Right renal cortex interstitium (tissue), 3 donors: ENCODE data around the gene DNAJA4. TPM values are rescaled to one million over a fixed set of nuclear protein-coding genes. Genes with fewer than 3 reads are reported as not detected.
"Not testable (repeated sequence)": the region's sequence is repeated elsewhere in the genome, so short reads cannot be mapped to it uniquely, and the experiment has no call there.

Source experiments
- DNase-seq, 3 donors: peaks; one replicate each; pipeline ENCODE4 v3.0.0-alpha.2; 2013; ENCODE audit warnings: low read depth in 3 of 3, low spot score in 2 of 3
- polyA plus RNA-seq, 3 donors: library from polyadenylated mRNA; unstranded; fragments of 120-200 nt; gene quantifications; one replicate each; pipeline ENCODE4 v1.2.1, GENCODE V29; 2013; ENCODE audit not compliant: insufficient read length in 3 of 3

Gene DNAJA4
- polyA plus RNA-seq, 3 donors, result 20.2 to 23.3 (median 21.9) TPM

DNA sequence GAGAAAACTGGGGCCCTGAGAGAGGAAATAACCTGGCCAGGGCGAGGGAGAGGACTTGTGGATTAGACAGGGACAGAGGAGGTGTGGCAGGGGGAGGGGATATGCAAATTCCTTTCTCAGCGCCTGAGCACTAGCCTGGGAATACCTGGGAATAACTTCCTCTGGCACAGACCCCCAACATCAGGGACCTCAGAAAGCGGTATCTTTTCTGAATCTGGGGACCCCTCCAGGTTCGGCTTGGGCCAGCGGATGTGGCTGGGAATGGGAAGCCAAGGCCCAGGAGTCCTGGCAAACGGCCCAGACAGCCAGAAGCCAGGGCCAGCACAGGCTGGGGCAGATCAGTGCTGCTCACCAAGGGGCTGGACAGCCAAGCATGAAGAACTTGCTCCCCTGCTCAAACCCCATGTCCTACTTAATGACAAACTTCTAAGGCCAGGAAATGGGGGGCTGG lies 20.8 kb upstream of the DNAJA4 start:
- no peak for DNase-seq

GRCh38 chr15:78244101-78244500 lies 20.3 kb upstream of the DNAJA4 start:
- no peak for DNase-seq

DNA sequence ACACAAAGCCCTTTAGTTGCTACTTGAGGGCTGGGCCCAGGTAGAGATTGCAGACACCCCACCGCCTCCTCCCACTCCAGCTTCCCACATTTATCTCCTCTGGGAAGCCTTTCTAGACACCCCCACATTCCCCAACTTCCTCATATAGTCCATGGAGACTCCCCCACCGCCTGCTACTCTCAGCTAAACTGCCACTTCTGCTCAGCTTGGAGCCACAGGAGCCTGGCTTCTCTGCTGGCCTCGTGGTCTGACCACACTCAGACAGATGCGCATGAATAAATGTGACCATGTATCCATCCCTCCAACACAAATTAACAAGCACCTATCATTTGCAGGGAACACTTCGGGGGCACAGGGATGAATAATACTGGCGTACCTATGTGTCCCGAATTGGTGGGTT lies 19.5 kb upstream of the DNAJA4 start:
- no peak for DNase-seq

DNA sequence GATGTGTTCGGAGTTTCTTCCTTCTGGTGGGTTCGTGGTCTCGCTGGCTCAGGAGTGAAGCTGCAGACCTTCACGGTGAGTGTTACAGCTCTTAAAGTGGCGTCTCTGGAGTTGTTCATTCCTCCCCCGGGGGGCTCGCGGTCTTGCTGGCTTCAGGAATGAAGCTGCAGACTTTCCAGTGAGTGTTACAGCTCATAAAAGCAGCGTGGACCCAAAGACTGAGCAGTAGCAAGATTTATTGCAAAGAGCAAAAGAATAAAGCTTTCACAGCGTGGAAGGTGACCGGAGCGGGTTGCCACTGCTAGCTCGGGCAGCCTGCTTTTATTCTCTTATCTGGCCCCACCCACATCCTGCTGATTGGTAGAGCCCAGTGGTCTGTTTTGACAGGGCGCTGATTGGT lies 19.0 kb upstream of the DNAJA4 start:
- not testable (repeated sequence) for DNase-seq

DNA sequence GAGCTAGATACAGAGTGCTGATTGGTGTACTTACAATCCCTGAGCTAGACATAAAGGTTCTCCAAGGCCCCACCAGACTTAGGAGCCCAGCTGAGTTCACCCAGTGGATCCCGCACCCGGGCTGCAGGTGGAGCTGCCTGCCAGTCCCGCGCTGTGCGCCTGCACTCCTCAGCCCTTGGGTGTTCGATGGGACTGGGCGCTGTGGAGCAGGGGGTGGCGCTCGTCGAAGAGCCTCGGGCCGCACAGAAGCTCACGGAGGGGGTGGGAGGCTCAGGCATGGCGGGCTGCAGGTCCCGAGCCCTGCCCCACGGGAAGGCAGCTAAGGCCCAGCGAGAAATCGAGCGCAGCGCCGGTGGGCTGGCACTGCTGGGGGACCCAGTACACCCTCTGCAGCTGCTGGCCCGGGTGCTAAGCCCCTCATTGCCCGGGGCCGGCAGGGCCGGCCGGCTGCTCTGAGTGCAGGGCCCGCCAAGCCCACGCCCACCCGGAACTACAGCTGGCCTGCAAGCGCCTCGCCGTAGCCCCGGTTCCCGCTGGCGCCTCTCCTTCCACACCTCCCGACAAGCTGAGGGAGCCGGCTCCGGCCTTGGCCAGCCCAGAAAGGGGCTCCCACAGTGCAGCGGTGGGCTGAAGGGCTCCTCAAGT lies 18.3 kb upstream of the DNAJA4 start:
- DNase-seq, result not testable (repeated sequence)

- DNase-seq, result no peak
Observed at GRCh38 chr15:78247911-78248310, 16.5 kb upstream of the DNAJA4 start.

DNA sequence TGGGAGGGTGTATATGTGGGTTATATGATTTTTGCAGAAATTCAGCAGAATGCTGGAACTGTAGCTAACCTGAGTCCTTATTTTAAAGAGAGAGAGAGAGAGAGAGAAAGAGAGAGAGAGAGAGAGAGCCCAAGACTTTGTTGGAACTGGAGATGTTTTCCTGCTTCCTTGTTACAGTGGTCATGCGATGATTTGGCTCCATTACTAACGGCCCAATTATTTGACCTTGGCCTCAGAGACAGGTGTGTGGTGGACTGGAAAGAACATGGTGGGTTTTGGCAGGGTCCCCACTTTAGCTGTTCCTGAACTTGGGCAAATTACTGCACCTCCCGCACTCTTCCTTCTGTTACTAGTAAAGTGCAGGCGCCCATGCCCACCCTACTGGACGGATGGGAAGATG lies 15.2 kb upstream of the DNAJA4 start:
- no peak for DNase-seq

GRCh38 chr15:78251136-78251535 lies 13.2 kb upstream of the DNAJA4 start:
- no peak for DNase-seq

- DNase-seq, result no peak
Observed at GRCh38 chr15:78255421-78256043, 8.8 kb upstream of the DNAJA4 start.

DNA sequence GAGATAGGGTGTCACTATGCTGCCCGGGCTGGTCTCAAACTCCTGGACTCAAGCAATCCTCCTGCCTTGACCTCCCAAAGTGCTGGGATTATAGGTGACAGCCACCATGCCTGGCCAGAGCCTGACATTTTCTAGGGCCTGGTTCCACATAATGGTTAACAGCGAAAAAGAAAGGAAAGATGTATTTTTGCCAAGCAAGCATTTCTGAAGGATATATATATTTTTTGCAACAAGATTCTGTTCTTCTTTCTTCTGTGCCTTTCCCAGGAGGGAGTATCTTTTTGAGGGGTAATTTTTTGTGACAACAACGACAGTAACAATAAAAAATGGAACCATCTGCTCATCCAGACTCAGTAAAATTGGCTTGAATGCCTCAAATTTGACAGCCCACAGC lies 8.3 kb upstream of the DNAJA4 start:
- DNase-seq, result no peak

- DNase-seq, result no peak
Observed at GRCh38 chr15:78257681-78258080, 6.7 kb upstream of the DNAJA4 start.

- no peak for DNase-seq
Observed at GRCh38 chr15:78259232-78259631, 5.1 kb upstream of the DNAJA4 start.

DNA sequence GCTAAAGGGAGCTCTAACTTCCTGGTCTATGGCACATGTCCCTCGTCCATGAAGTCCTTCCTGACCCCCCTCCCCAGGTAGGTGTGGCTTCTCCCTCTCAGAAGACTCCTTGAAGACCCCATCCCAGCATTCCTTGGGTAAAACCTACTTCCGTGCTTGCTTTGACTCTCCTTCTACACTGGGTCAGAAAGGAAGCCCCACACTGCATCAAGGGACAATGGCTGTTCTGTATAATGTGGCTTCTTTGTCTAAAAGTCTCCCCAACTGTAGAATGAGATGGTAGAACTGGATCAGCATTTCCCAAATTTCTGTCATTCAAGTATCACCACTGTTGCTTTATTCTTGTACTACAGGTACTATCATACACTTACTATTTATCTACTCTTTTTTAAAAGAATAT lies 3.9 kb upstream of the DNAJA4 start:
- DNase-seq, result no peak

- DNase-seq, result no peak
Observed at GRCh38 chr15:78261062-78261461, 3.3 kb upstream of the DNAJA4 start.

- no peak for DNase-seq
Observed at GRCh38 chr15:78263351-78263781, 996 bp upstream of the DNAJA4 start.

GRCh38 chr15:78263907-78264303 lies 457 bp upstream of the DNAJA4 start:
- no peak for DNase-seq

DNA sequence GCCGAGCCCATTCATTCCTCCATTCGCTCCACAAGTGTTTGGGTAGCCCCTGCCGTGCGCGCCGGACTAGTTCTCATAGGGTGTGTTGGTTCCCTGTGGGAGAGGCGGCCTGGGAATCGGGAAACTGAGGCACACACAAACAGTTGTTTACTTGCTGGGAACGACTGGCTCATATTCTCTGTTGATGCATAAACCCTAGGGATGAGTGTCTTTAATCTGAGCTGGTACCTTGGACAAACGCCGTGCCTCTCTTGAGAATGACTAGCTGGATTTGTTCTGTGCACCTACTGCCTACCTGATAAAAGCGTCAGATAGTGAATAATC lies 737 bp downstream of the DNAJA4 start:
- DNase-seq, result no peak

GRCh38 chr15:78265752-78266224 lies 1.4 kb downstream of the DNAJA4 start:
- DNase-seq, result no peak

DNA sequence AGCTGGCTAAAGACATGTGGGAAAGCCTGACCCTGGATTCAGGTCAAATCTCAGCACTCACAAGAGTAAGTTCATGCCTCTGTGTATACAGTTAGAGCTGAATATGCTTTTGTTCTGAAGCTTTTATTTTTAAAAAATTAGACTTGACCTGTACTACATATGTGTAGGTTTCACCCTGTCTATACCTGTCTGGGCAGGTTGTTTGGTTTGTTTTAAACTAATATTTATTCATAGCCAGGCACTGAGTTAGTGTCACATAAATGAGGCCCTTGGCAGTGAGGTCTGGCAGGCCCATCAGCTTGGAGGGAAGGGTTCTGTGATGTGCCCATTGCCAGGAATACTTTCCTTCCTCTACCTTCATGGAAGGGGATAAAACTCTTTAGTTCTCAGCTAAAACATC lies 1.9 kb downstream of the DNAJA4 start:
- DNase-seq, result no peak

DNA sequence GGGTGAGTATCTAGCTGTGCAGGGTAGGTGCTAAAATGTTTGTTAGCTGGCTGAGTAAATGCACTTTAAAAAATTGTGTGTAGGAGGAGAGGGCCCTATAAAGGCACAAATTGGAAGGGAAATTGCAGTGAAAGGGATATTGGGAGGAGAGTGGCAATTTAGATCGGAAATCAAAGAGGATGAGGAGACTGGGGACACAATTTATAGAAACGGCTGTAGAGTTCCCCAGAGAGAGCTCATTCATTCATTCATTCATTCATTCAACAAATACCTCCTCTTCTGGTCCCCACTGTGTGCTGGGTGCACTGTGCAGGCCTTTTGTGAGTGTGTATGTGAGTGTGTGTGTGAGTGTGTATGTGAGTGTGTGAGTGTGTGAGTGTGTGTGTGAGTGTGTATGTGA lies 2.4 kb downstream of the DNAJA4 start:
- DNase-seq, result no peak

DNA sequence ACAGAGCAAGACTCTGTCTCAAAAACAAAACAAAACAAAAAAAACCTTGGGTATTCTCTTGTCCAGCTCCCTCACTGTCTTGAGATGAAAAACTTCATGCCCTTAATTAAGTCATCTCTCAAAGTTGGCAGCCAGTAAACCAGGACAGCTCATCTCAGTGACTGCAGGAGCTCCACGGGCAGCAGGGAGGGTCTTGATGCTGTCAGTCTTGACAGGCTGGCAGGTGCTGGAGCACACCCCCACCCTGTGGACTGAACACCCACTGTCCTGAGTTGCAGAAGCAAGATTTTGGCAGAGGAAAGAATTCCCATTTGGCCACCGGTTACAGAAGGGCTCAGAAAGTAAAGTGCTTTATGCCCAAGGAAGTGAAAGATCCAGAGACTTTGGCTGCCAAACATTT lies 8.0 kb downstream of the DNAJA4 start:
- no peak for DNase-seq

DNA sequence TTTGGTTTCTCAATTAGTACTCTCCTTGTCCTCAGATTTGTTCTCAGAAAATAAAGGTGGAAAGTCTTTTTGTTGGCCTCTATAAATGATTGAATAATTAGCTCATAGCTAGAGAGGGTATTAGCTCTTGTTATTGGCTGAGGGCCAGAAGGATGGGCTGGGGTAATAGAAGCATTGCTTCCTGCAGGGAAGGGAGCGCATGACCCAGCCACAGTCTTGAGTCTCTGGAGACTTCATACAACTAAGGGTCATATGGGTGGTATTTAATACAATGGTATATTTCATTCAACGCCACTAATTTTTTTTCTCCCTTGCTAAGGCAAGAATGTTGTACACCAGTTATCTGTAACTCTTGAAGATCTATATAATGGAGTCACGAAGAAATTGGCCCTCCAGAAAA lies 8.4 kb downstream of the DNAJA4 start:
- no peak for DNase-seq

DNA sequence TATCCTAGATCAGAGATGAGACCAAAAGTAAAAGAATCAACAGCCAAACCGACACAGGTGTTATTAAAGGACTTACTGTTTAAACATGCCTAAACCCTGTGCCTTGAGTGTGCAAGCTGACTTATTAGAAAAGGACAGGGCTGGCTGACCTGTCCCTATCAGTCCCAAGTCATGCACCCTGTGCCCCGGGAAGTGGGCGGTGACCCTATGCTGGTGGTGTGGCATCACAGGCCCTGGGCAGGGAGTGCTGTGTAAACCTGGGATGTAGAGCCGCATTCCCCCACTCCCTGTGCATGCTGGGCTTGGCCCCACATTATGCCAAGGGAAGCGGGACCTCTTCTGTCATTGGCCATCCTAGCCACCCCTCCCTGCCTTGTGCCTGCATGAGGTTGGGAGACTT lies 10.6 kb downstream of the DNAJA4 start:
- DNase-seq, result no peak
